ENCODE results near the gene TMEM233. TPM values are rescaled to one million over a fixed set of nuclear protein-coding genes. Genes with fewer than 3 reads are reported as not detected.

The TMEM233 gene
- polyA plus RNA-seq, 1 donor from 2014 or later: not detected

DNA sequence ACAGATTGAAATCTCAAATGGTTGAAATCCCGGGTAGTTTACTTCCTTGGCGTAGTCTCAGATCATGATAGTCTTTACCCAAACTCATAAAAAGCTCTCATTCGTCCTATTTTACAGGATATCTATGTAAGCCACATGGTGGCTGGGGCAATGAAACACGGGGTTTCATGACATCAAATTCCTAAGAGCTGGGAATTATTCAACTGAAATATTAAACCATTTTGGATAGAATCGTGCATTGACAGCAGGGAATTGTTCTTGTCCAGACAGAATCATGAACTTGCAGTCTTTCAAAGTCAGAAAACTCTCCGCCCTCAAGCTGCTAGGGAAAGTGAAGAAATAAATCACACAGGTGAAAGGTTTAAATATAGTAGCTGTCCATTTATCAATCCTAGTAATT, 41.2 kb downstream of the TMEM233 start:
- Histone ChIP-seq H4K20me1 (ENCODE audit: insufficient read depth) (no peaks in the 10 kb centered on the region), H3K4me2 (ENCODE audit: low read length) (no peak overlapping the region), H3K36me3 (ENCODE audit: insufficient read depth, low read length) (no peaks in the 10 kb centered on the region), H3K9me2 (ENCODE audit: insufficient read depth, low read length) (no peaks in the 10 kb centered on the region), H3K9me3 (ENCODE audit: low read length) (no peaks in the 10 kb centered on the region), H3K9ac (ENCODE audit: low read length) (no peak overlapping the region), H2AFZ (ENCODE audit: low read depth, low read length) (no peak overlapping the region), H3F3A (ENCODE audit: insufficient read depth, low read length, poor library complexity, severe bottlenecking) (no peaks in the 10 kb centered on the region), H3K79me2 (replicated peaks; ENCODE audit: insufficient read depth, low read length) (no peaks in the 10 kb centered on the region), H3K27me3 (ENCODE audit: insufficient read depth, low read depth, low read length) (no peaks in the 10 kb centered on the region), H3K4me3 (ENCODE audit: low read length) (no peak overlapping the region), H3K27ac (ENCODE audit: low read length) (no peak overlapping the region)
- no peak for TF ChIP-seq RAD21 (conservative IDR thresholded peaks at IDR 0.05)

DNA sequence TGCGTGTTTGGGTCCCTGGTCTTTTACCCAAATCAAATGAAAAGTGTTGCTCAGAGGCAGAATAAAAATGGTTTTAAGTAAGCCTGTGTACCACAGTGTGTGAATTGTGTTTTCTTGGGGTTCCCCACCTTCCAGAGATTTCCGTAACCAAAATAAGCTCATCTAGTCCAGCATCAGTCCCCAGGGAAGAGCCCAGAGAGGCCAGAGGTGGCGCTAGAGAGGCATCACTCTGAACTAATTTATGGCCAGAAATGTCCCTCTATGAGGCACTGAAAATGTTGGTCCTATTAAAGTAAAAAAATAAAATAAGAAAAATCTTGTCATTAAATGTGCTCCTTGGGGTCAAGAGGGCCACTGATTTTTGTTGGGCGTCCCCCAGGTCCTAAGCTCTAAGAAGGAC, 49.4 kb downstream of the TMEM233 start:
- Histone ChIP-seq H3K79me2 (replicated peaks; ENCODE audit: insufficient read depth, low read length) (no peaks in the 10 kb centered on the region), H3K27me3 (ENCODE audit: insufficient read depth, low read depth, low read length) (no peaks in the 10 kb centered on the region), H3F3A (ENCODE audit: insufficient read depth, low read length, poor library complexity, severe bottlenecking) (no peaks in the 10 kb centered on the region), H3K36me3 (ENCODE audit: insufficient read depth, low read length) (no peaks in the 10 kb centered on the region), H3K9me3 (ENCODE audit: low read length) (no peaks in the 10 kb centered on the region), H2AFZ (ENCODE audit: low read depth, low read length) (no peak overlapping the region), H3K27ac (ENCODE audit: low read length) (no peak overlapping the region), H3K9me2 (ENCODE audit: insufficient read depth, low read length) (no peaks in the 10 kb centered on the region), H3K4me2 (ENCODE audit: low read length) (no peak overlapping the region), H4K20me1 (ENCODE audit: insufficient read depth) (no peaks in the 10 kb centered on the region), H3K9ac (ENCODE audit: low read length) (no peak overlapping the region), H3K4me3 (ENCODE audit: low read length) (no peak overlapping the region)
- TF ChIP-seq TAF1 (IDR thresholded peaks at IDR 0.05; ENCODE audit: low read depth) (no peak), EP300 (conservative IDR thresholded peaks at IDR 0.05; ENCODE audit: poor library complexity, severe bottlenecking) (no peak), MXI1 (conservative IDR thresholded peaks at IDR 0.05; ENCODE audit: poor library complexity, severe bottlenecking) (no peak), POLR2AphosphoS5 (IDR thresholded peaks at IDR 0.05) (no peak), SMC3 (conservative IDR thresholded peaks at IDR 0.05; ENCODE audit: poor library complexity) (no peak), EZH2 (IDR thresholded peaks at IDR 0.05; ENCODE audit: borderline replicate concordance, insufficient read depth, low read length, poor library complexity, severe bottlenecking) (no peak), RAD21 (conservative IDR thresholded peaks at IDR 0.05) (no peak)
- TF ChIP-seq, protein P1, sequence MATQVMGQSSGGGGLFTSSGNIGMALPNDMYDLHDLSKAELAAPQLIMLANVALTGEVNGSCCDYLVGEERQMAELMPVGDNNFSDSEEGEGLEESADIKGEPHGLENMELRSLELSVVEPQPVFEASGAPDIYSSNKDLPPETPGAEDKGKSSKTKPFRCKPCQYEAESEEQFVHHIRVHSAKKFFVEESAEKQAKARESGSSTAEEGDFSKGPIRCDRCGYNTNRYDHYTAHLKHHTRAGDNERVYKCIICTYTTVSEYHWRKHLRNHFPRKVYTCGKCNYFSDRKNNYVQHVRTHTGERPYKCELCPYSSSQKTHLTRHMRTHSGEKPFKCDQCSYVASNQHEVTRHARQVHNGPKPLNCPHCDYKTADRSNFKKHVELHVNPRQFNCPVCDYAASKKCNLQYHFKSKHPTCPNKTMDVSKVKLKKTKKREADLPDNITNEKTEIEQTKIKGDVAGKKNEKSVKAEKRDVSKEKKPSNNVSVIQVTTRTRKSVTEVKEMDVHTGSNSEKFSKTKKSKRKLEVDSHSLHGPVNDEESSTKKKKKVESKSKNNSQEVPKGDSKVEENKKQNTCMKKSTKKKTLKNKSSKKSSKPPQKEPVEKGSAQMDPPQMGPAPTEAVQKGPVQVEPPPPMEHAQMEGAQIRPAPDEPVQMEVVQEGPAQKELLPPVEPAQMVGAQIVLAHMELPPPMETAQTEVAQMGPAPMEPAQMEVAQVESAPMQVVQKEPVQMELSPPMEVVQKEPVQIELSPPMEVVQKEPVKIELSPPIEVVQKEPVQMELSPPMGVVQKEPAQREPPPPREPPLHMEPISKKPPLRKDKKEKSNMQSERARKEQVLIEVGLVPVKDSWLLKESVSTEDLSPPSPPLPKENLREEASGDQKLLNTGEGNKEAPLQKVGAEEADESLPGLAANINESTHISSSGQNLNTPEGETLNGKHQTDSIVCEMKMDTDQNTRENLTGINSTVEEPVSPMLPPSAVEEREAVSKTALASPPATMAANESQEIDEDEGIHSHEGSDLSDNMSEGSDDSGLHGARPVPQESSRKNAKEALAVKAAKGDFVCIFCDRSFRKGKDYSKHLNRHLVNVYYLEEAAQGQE (IDR thresholded peaks at IDR 0.05; ENCODE audit: borderline replicate concordance): no peak
- TF ChIP-seq, protein P2, sequence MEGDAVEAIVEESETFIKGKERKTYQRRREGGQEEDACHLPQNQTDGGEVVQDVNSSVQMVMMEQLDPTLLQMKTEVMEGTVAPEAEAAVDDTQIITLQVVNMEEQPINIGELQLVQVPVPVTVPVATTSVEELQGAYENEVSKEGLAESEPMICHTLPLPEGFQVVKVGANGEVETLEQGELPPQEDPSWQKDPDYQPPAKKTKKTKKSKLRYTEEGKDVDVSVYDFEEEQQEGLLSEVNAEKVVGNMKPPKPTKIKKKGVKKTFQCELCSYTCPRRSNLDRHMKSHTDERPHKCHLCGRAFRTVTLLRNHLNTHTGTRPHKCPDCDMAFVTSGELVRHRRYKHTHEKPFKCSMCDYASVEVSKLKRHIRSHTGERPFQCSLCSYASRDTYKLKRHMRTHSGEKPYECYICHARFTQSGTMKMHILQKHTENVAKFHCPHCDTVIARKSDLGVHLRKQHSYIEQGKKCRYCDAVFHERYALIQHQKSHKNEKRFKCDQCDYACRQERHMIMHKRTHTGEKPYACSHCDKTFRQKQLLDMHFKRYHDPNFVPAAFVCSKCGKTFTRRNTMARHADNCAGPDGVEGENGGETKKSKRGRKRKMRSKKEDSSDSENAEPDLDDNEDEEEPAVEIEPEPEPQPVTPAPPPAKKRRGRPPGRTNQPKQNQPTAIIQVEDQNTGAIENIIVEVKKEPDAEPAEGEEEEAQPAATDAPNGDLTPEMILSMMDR (IDR thresholded peaks at IDR 0.05; ENCODE audit: poor library complexity, severe bottlenecking): no peak

DNA sequence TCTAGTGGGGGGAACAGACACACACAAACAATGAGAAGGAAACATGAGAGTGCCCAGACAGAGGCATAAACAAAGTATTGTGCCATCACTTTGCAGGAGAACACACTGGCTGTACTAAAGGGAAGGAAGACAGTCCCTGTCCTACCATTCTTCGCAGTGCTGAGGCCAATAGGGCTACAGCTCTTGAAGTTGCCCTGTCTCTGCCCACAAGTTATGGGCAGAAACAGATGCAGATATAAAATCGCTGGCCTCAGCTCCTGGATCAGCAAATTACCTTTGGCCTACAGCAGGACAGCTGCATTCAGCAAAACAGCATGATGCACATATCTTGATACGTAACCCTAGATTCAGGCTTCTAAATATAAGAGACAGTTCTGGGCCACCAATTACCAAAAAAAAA, 51.4 kb downstream of the TMEM233 start:
- Histone ChIP-seq H3K27me3 (ENCODE audit: insufficient read depth, low read depth, low read length) (no peaks in the 10 kb centered on the region), H3K27ac (ENCODE audit: low read length) (no peak overlapping the region), H3K9me3 (ENCODE audit: low read length) (no peaks in the 10 kb centered on the region), H3K4me3 (ENCODE audit: low read length) (no peak overlapping the region), H3K79me2 (replicated peaks; ENCODE audit: insufficient read depth, low read length) (no peaks in the 10 kb centered on the region), H3K4me2 (ENCODE audit: low read length) (no peak overlapping the region), H2AFZ (ENCODE audit: low read depth, low read length) (no peak overlapping the region), H3F3A (ENCODE audit: insufficient read depth, low read length, poor library complexity, severe bottlenecking) (no peaks in the 10 kb centered on the region), H3K9me2 (ENCODE audit: insufficient read depth, low read length) (no peaks in the 10 kb centered on the region), H4K20me1 (ENCODE audit: insufficient read depth) (no peaks in the 10 kb centered on the region), H3K9ac (ENCODE audit: low read length) (no peak overlapping the region), H3K36me3 (ENCODE audit: insufficient read depth, low read length) (no peaks in the 10 kb centered on the region)
- TF ChIP-seq POLR2AphosphoS5 (IDR thresholded peaks at IDR 0.05) (no peak), EZH2 (IDR thresholded peaks at IDR 0.05; ENCODE audit: borderline replicate concordance, insufficient read depth, low read length, poor library complexity, severe bottlenecking) (no peak), RAD21 (conservative IDR thresholded peaks at IDR 0.05) (no peak), MXI1 (conservative IDR thresholded peaks at IDR 0.05; ENCODE audit: poor library complexity, severe bottlenecking) (no peak), TAF1 (IDR thresholded peaks at IDR 0.05; ENCODE audit: low read depth) (no peak), EP300 (conservative IDR thresholded peaks at IDR 0.05; ENCODE audit: poor library complexity, severe bottlenecking) (no peak), SMC3 (conservative IDR thresholded peaks at IDR 0.05; ENCODE audit: poor library complexity) (no peak)
- TF ChIP-seq, protein P1 (IDR thresholded peaks at IDR 0.05; ENCODE audit: borderline replicate concordance): no peak
- TF ChIP-seq, protein P2 (IDR thresholded peaks at IDR 0.05; ENCODE audit: poor library complexity, severe bottlenecking): no peak
